MCF 10A (cell line): ENCODE data around the gene MTF1. TPM values are rescaled to one million over a fixed set of nuclear protein-coding genes. Genes with fewer than 3 reads are reported as not detected.
"Not testable (repeated sequence)": the region's sequence is repeated elsewhere in the genome, so short reads cannot be mapped to it uniquely, and the experiment has no call there.

ENCODE experiments used
- BruUV-seq: library from RNA; stranded (reverse); fragments of 400-500 nt; replicated peaks from 2 replicates; lab custom pipeline; 2021; lab: Mats Ljungman, UMichigan
- CTCF ChIA-PET: fragments of 300-600 bp; sonication (Branson Sonifier 250); formaldehyde crosslinking; extraction: SDS; loops from one replicate; lab custom pipeline; 2021; ENCODE audit warnings: antibody characterized with exemption, inconsistent platforms; lab: Yijun Ruan, JAX
- POLR2A ChIA-PET: fragments of 300-600, 350-650 bp; sonication (Branson Sonifier 250); formaldehyde crosslinking; extraction: SDS; loops from one replicate; lab custom pipeline; 2020; ENCODE audit warnings: antibody characterized with exemption, inconsistent platforms; lab: Yijun Ruan, JAX
- DNase-seq: peaks from one replicate; pipeline ENCODE4 v3.0.0-alpha.2; 2018; ENCODE audit not compliant: unreplicated experiment
- H3K27ac Mint-ChIP-seq: one replicate; pipeline ENCODE4 v1.8.0; 2022; ENCODE audit warnings: mild to moderate bottlenecking, low read depth, mixed read lengths; ENCODE audit not compliant: unreplicated experiment
- H3K27me3 Mint-ChIP-seq: one replicate; pipeline ENCODE4 v1.8.0; 2022; ENCODE audit warnings: mixed read lengths; ENCODE audit not compliant: insufficient read depth, unreplicated experiment
- H3K36me3 Mint-ChIP-seq: one replicate; pipeline ENCODE4 v1.8.0; 2022; ENCODE audit warnings: mild to moderate bottlenecking, moderate library complexity, mixed read lengths; ENCODE audit not compliant: insufficient read depth, unreplicated experiment
- H3K4me1 Mint-ChIP-seq: one replicate; pipeline ENCODE4 v1.8.0; 2022; ENCODE audit warnings: mixed read lengths; ENCODE audit not compliant: insufficient read depth, unreplicated experiment
- H3K4me3 Mint-ChIP-seq: one replicate; pipeline ENCODE4 v1.8.0; 2022; ENCODE audit warnings: mild to moderate bottlenecking, moderate library complexity, mixed read lengths; ENCODE audit not compliant: unreplicated experiment
- H3K9me3 Mint-ChIP-seq: one replicate; pipeline ENCODE4 v1.8.0; 2022; ENCODE audit warnings: mixed read lengths; ENCODE audit not compliant: unreplicated experiment
- intact Hi-C: fragments of 100-400 bp; cut with micrococcal nuclease; formaldehyde crosslinking; loops from 2 replicates; pipeline ENCODE4 v1.14.1; 2022
- total RNA-seq: library from RNA; stranded (reverse); gene quantifications from 2 replicates; pipeline ENCODE4 v1.2.3, GENCODE V29; 2022
- TF ChIP-seq, protein P1 (sequence below): fragments of 200-600 bp; IDR thresholded peaks from one replicate; pipeline ENCODE4 v1.8.0; 2022; ENCODE audit warnings: antibody characterized with exemption, mild to moderate bottlenecking; ENCODE audit not compliant: unreplicated experiment

The MTF1 gene
- total RNA-seq, 1 experiment from 2014 or later, result 34.7 TPM

DNA sequence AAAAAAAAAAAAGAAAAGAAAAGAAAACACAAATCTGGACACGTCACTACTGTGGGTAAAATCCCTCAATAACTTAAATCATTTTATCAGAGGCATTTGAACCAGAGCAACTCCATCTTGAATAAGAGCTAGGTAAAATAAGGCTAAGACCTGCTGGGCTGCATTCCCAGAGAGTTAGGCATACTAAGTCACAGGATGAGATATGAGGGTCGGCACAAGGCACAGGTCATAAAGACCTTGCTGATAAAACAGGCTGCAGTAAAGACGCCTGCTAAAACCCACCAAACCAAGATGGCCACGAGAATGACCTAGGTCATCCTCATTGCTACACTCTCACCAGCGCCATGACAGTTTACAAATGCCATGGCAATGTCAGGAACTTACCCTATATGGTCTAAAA is 43.6 kb upstream of the MTF1 start:
- Mint-ChIP-seq H3K36me3 (no peaks in the 10 kb centered on the region), H3K27me3 (no peaks in the 10 kb centered on the region), H3K4me1 (peaks cover 3% of the 10 kb centered on the region), H3K27ac (no peak overlapping the region), H3K4me3 (no peak overlapping the region), H3K9me3 (no peaks in the 10 kb centered on the region)
- POLR2A ChIA-PET, result no interaction called here
- CTCF ChIA-PET, result interaction anchor here (0.7 kb wide), 1 partner anchor 1282 kb away, joined by 3 read pairs; no protein-coding TSS in a partner anchor
- DNase-seq, result no peak
- TF ChIP-seq, protein P1, sequence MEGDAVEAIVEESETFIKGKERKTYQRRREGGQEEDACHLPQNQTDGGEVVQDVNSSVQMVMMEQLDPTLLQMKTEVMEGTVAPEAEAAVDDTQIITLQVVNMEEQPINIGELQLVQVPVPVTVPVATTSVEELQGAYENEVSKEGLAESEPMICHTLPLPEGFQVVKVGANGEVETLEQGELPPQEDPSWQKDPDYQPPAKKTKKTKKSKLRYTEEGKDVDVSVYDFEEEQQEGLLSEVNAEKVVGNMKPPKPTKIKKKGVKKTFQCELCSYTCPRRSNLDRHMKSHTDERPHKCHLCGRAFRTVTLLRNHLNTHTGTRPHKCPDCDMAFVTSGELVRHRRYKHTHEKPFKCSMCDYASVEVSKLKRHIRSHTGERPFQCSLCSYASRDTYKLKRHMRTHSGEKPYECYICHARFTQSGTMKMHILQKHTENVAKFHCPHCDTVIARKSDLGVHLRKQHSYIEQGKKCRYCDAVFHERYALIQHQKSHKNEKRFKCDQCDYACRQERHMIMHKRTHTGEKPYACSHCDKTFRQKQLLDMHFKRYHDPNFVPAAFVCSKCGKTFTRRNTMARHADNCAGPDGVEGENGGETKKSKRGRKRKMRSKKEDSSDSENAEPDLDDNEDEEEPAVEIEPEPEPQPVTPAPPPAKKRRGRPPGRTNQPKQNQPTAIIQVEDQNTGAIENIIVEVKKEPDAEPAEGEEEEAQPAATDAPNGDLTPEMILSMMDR, result no peak
- intact Hi-C loops, result no loop called here
- no TSS peak for BruUV-seq

DNA sequence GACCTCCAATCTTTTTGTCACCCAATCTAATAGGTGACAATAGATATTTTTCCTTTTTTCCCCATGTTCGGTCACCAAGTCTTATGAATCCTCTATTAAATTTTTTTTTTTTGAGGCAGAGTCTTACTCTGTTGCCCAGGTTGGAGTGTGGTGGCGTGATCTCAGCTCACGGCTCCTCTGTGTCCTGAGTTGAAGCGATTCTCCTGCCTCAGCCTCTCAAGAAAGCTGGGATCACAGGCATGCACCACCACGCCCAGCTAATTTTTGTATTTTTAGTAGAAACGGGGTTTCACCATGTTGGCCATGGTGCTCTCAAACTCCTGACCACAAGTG is 42.5 kb upstream of the MTF1 start:
- Mint-ChIP-seq H3K27ac (no peak overlapping the region), H3K27me3 (no peaks in the 10 kb centered on the region), H3K4me1 (no peaks in the 10 kb centered on the region), H3K36me3 (no peaks in the 10 kb centered on the region), H3K9me3 (no peaks in the 10 kb centered on the region), H3K4me3 (no peak overlapping the region)
- TF ChIP-seq, protein P1, result no peak
- ChIA-PET POLR2A (interaction anchor here (0.7 kb wide), 1 partner anchor 331 kb away, joined by 3 read pairs; no protein-coding TSS in a partner anchor), CTCF (no interaction called here)
- BruUV-seq, result no TSS peak
- intact Hi-C loops, result no loop called here
- no peak for DNase-seq

DNA sequence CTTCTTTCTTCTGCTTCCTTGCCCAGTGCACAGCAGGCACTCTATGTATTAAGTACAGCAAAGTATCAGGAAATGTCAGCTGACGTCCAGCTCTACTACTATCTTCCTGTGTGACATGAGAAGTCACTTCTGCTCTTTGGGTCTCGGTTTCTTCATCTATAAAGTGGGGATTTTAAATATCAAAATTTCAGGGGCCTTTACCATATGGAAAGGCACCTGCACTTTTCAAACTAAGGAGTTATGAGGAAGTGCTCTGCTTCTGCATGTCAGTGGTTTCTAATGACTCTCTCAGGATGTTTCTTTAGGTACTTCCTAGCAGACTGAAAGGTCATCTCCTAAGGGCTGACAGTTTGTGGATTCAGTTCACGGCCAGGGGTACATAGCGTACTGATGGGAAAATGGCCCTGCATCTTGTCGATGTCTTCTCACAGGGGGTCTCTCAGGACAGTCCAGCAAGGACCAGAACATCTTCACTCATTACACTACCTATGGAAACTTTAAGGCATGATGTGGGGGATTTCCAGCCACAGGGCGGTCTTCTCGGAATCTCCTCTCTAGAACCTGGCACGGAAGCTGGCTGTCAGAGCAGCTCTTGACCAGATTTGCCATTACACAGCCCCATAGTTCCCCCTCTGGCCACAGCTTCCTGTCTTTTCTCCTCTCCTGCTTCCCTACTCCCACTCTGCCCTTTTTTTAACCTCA is 42.0 kb upstream of the MTF1 start:
- H3K4me1 Mint-ChIP-seq, result no peaks in the 10 kb centered on the region
- no peak overlapping the region for H3K4me3 Mint-ChIP-seq
- intact Hi-C loops, result no loop called here
- no peaks in the 10 kb centered on the region for H3K9me3 Mint-ChIP-seq
- TF ChIP-seq, protein P1, result no peak
- DNase-seq, result no peak
- CTCF ChIA-PET, result no interaction called here
- no peaks in the 10 kb centered on the region for H3K36me3 Mint-ChIP-seq
- no peak overlapping the region for H3K27ac Mint-ChIP-seq
- no TSS peak for BruUV-seq
- POLR2A ChIA-PET, result interaction anchor here (0.7 kb wide), 1 partner anchor 330 kb away, joined by 3 read pairs; no protein-coding TSS in a partner anchor
- no peaks in the 10 kb centered on the region for H3K27me3 Mint-ChIP-seq

DNA sequence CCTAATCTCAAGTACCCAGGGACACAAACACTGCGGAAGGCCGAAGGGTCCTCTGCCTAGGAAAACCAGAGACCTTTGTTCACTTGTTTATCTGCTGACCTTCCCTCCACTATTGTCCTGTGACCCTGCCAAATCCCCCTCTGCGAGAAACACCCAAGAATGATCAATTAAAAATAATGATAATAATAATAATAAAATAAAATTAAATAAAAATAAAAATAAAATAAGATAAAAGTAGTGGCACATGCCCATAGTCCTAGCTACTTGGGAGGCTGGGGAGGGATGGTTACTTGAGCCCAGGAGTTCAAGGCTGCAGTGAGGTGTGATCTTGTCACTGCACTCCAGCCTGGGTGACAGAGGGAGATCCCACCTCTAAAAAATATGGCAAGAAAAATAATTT is 38.2 kb upstream of the MTF1 start:
- CTCF ChIA-PET, H3K27ac Mint-ChIP-seq, DNase-seq, H3K27me3 Mint-ChIP-seq, BruUV-seq, POLR2A ChIA-PET, H3K36me3 Mint-ChIP-seq, H3K4me1 Mint-ChIP-seq, H3K9me3 Mint-ChIP-seq, H3K4me3 Mint-ChIP-seq: not testable (repeated sequence)
- intact Hi-C loops, result loop anchor here (10.0 kb wide), 1 partner anchor 937 kb away; no protein-coding TSS in a partner anchor
